A673 (cell line): ENCODE measurements around the gene CTNNA2. TPM values are rescaled to one million over a fixed set of nuclear protein-coding genes. Genes with fewer than 3 reads are reported as not detected.

Experiments
- BruUV-seq: library from RNA; stranded (reverse); fragments of 400-500 nt; replicated peaks from 2 replicates; lab custom pipeline; 2021; lab: Mats Ljungman, UMichigan
- CTCF ChIA-PET: fragments of 300-600 bp; sonication (Branson Sonifier 250); formaldehyde crosslinking; loops from one replicate; lab custom pipeline; 2022; ENCODE audit warnings: antibody characterized with exemption; lab: Charles Lee
- POLR2A ChIA-PET: fragments of 300-600 bp; sonication (Branson Sonifier 250); formaldehyde crosslinking; loops from one replicate; lab custom pipeline; 2022; ENCODE audit warnings: antibody characterized with exemption; ENCODE audit not compliant: low non-redundant PET; lab: Charles Lee
- DNase-seq: peaks from one replicate; pipeline ENCODE4 v3.0.0-alpha.2; 2015; ENCODE audit warnings: low spot score
- H3K27ac ChIP-seq: fragments of 200-600 bp; sonication (generic); 2 replicates; pipeline ENCODE4 v1.5.1; 2016; ENCODE audit warnings: mixed run types, low read depth, mild to moderate bottlenecking, mixed read lengths, antibody characterized with exemption, low read length; ENCODE audit not compliant: poor library complexity, severe bottlenecking
- H3K27me3 ChIP-seq: fragments of 200-600 bp; sonication (generic); replicated peaks from 2 replicates; pipeline ENCODE4 v1.6.1; 2017; ENCODE audit warnings: mixed run types, low read depth, mild to moderate bottlenecking, mixed read lengths, antibody characterized with exemption, low read length; ENCODE audit not compliant: insufficient read depth, poor library complexity
- H3K36me3 ChIP-seq: fragments of 200-600 bp; sonication (generic); 2 replicates; pipeline ENCODE4 v1.6.1; 2016; ENCODE audit warnings: mixed run types, mild to moderate bottlenecking, mixed read lengths, antibody characterized with exemption, low read length; ENCODE audit not compliant: insufficient read depth, poor library complexity, severe bottlenecking
- H3K4me1 ChIP-seq: fragments of 200-600 bp; sonication (generic); 2 replicates; pipeline ENCODE4 v1.6.1; 2017; ENCODE audit warnings: mixed run types, mild to moderate bottlenecking, mixed read lengths, antibody characterized with exemption, low read length; ENCODE audit not compliant: insufficient read depth, poor library complexity, severe bottlenecking
- H3K4me3 ChIP-seq: fragments of 200-600 bp; sonication (generic); 2 replicates; pipeline ENCODE4 v1.5.1; 2016; ENCODE audit warnings: low read depth, mixed run types, mild to moderate bottlenecking, mixed read lengths, low read length; ENCODE audit not compliant: poor library complexity, severe bottlenecking
- H3K9me3 ChIP-seq: fragments of 200-600 bp; sonication (generic); 2 replicates; pipeline ENCODE4 v1.6.1; 2016; ENCODE audit warnings: mixed run types, low read depth, mild to moderate bottlenecking, mixed read lengths, antibody characterized with exemption, low read length; ENCODE audit not compliant: poor library complexity, severe bottlenecking
- CTCF ChIP-seq: fragments of 300-800, 200-600 bp; sonication (generic); conservative IDR thresholded peaks from 2 replicates; pipeline ENCODE4 v1.5.1; 2017; ENCODE audit warnings: low read depth, mild to moderate bottlenecking, antibody characterized with exemption, low read length, moderate library complexity, mixed read lengths
- EZH2 ChIP-seq: fragments of 200-600 bp; sonication (generic); IDR thresholded peaks from 2 replicates; pipeline ENCODE4 v1.6.1; 2017; ENCODE audit warnings: borderline replicate concordance, low read depth, mild to moderate bottlenecking, mixed read lengths, antibody characterized with exemption, low read length; ENCODE audit not compliant: poor library complexity, severe bottlenecking
- intact Hi-C: fragments of 100-400 bp; cut with micrococcal nuclease; formaldehyde crosslinking; loops from one replicate; pipeline ENCODE4 v1.10.0; 2022; ENCODE audit not compliant: unreplicated experiment
- total RNA-seq: library from RNA; stranded (reverse); gene quantifications from 2 replicates; pipeline ENCODE4 v1.2.3, GENCODE V29; 2021

Gene CTNNA2
- total RNA-seq, 1 experiment from 2014 or later = not detected

GRCh38 chr2:80546766-80547165 is 1033.9 kb downstream of the CTNNA2 start:
- TF ChIP-seq CTCF (no peak), EZH2 (no peak)
- no peak overlapping the region for H3K27ac ChIP-seq
- no TSS peak for BruUV-seq
- ChIA-PET CTCF (no interaction called here), POLR2A (no interaction called here)
- H3K4me3 ChIP-seq = no peak overlapping the region
- no peaks in the 10 kb centered on the region for H3K9me3 ChIP-seq
- DNase-seq = no peak
- intact Hi-C loops = no loop called here
- no peaks in the 10 kb centered on the region for H3K36me3 ChIP-seq
- H3K27me3 ChIP-seq = no peaks in the 10 kb centered on the region
- no peaks in the 10 kb centered on the region for H3K4me1 ChIP-seq

GRCh38 chr2:80547344-80547743 is 1034.5 kb downstream of the CTNNA2 start:
- BruUV-seq = no TSS peak
- intact Hi-C loops = no loop called here
- H3K27me3 ChIP-seq = no peaks in the 10 kb centered on the region
- H3K4me1 ChIP-seq = no peaks in the 10 kb centered on the region
- ChIA-PET POLR2A (no interaction called here), CTCF (no interaction called here)
- no peak for DNase-seq
- H3K36me3 ChIP-seq = no peaks in the 10 kb centered on the region
- no peak overlapping the region for H3K27ac ChIP-seq
- no peak overlapping the region for H3K4me3 ChIP-seq
- no peaks in the 10 kb centered on the region for H3K9me3 ChIP-seq
- TF ChIP-seq CTCF (no peak), EZH2 (no peak)

GRCh38 chr2:80548469-80548868 is 1035.6 kb downstream of the CTNNA2 start:
- TF ChIP-seq CTCF (no peak), EZH2 (no peak)
- H3K36me3 ChIP-seq = no peaks in the 10 kb centered on the region
- intact Hi-C loops = no loop called here
- no TSS peak for BruUV-seq
- H3K4me1 ChIP-seq = no peaks in the 10 kb centered on the region
- H3K9me3 ChIP-seq = no peaks in the 10 kb centered on the region
- ChIA-PET POLR2A (no interaction called here), CTCF (no interaction called here)
- H3K4me3 ChIP-seq = no peak overlapping the region
- H3K27ac ChIP-seq = no peak overlapping the region
- DNase-seq = no peak
- no peaks in the 10 kb centered on the region for H3K27me3 ChIP-seq
